Glomerular visceral epithelial cell (primary cell): ENCODE results near the gene CDC16.
A peak's percentile ranks its signal among the peaks of the same experiment; 100 is the strongest.

Experiments
- DNase-seq: peaks from one replicate; pipeline ENCODE4 v3.0.0-alpha.2; 2016; ENCODE audit errors: extremely low spot score

CDC16 gene

GRCh38 chr13:114303700-114304327, 69.1 kb downstream of the CDC16 start:
- no peak for DNase-seq

- no peak for DNase-seq
Observed at GRCh38 chr13:114304346-114305034, 69.8 kb downstream of the CDC16 start.

GRCh38 chr13:114309086-114309485, 74.4 kb downstream of the CDC16 start:
- no peak for DNase-seq

GRCh38 chr13:114309806-114310410, 75.2 kb downstream of the CDC16 start:
- no peak for DNase-seq

GRCh38 chr13:114310956-114311355, 76.3 kb downstream of the CDC16 start:
- no peak for DNase-seq

- no peak for DNase-seq
Observed at GRCh38 chr13:114311387-114311786, 76.7 kb downstream of the CDC16 start.

GRCh38 chr13:114311908-114312307, 77.2 kb downstream of the CDC16 start:
- DNase-seq: no peak

GRCh38 chr13:114313061-114313860, 78.6 kb downstream of the CDC16 start:
- no peak for DNase-seq

- DNase-seq: peak; percentile 97
Observed at GRCh38 chr13:114314074-114314912, 79.6 kb downstream of the CDC16 start, which contains the start of gene CHAMP1. Gene CHAMP1 (plus strand): TSS chr13:114314503. CDS start chr13:114323843, 9,340 bp downstream.

- DNase-seq: no peak
Observed at GRCh38 chr13:114315074-114315785, 80.5 kb downstream of the CDC16 start.

- no peak for DNase-seq
Observed at GRCh38 chr13:114318624-114319023, 83.9 kb downstream of the CDC16 start.

- DNase-seq: peak; percentile 33
Observed at GRCh38 chr13:114319441-114319913, 84.8 kb downstream of the CDC16 start.

GRCh38 chr13:114320065-114320464, 85.4 kb downstream of the CDC16 start:
- no peak for DNase-seq

- no peak for DNase-seq
Observed at GRCh38 chr13:114321256-114321655, 86.6 kb downstream of the CDC16 start.
